NB4 (cell line): ENCODE data around the gene MBNL3.

Experiments used
- TF ChIP-seq, protein P1 (sequence below): IDR thresholded peaks from one replicate; pipeline ENCODE4 v1.5.1; 2012; ENCODE audit warnings: low read depth, low read length
- TF ChIP-seq, protein P2 (sequence below): IDR thresholded peaks from 2 replicates; pipeline ENCODE4 v1.6.1; 2011; ENCODE audit warnings: low read depth, low read length

GRCh38 chrX:132364313-132364712, 124.5 kb downstream of the MBNL3 start:
- TF ChIP-seq, protein P1, sequence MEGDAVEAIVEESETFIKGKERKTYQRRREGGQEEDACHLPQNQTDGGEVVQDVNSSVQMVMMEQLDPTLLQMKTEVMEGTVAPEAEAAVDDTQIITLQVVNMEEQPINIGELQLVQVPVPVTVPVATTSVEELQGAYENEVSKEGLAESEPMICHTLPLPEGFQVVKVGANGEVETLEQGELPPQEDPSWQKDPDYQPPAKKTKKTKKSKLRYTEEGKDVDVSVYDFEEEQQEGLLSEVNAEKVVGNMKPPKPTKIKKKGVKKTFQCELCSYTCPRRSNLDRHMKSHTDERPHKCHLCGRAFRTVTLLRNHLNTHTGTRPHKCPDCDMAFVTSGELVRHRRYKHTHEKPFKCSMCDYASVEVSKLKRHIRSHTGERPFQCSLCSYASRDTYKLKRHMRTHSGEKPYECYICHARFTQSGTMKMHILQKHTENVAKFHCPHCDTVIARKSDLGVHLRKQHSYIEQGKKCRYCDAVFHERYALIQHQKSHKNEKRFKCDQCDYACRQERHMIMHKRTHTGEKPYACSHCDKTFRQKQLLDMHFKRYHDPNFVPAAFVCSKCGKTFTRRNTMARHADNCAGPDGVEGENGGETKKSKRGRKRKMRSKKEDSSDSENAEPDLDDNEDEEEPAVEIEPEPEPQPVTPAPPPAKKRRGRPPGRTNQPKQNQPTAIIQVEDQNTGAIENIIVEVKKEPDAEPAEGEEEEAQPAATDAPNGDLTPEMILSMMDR: no peak
- TF ChIP-seq, protein P2, sequence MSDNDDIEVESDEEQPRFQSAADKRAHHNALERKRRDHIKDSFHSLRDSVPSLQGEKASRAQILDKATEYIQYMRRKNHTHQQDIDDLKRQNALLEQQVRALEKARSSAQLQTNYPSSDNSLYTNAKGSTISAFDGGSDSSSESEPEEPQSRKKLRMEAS: no peak
